Panc1 (cell line): ENCODE measurements around the gene PHTF1.

Experiments
- CTCF ChIP-seq: fragments of 450-650 bp; IDR thresholded peaks from 2 replicates; pipeline ENCODE4 v1.5.1; 2017; ENCODE audit warnings: mild to moderate bottlenecking
- REST ChIP-seq, 2 experiments: IDR thresholded peaks; 2 replicates each; pipeline ENCODE4 v1.6.1; 2011 to 2012; ENCODE audit warnings: low read depth in 2 of 2, control low read depth in 1 of 2, low read length in 1 of 2, mild to moderate bottlenecking in 1 of 2, moderate library complexity in 1 of 2; ENCODE audit not compliant: insufficient read depth in 1 of 2

GRCh38 chr1:113670650-113671049, 88.6 kb downstream of the PHTF1 start:
- no peak for TF ChIP-seq CTCF
- no peak for TF ChIP-seq REST (IDR thresholded peaks at IDR 0.05; ENCODE audit: insufficient read depth in 1 of 2, low read depth in 2 of 2, low read length in 1 of 2)
